Neural progenitor cell (in vitro differentiated cells): ENCODE measurements around the gene WDR64. TPM values are rescaled to one million over a fixed set of nuclear protein-coding genes. Genes with fewer than 3 reads are reported as not detected.

Experiments
- DNase-seq: peaks from one replicate; pipeline ENCODE4 v3.0.0-alpha.2; 2016; ENCODE audit warnings: low spot score
- H2AFZ ChIP-seq: fragments of 200-600 bp; sonication (generic); replicated peaks from 2 replicates; pipeline ENCODE4 v1.6.1; 2016; ENCODE audit warnings: antibody characterized with exemption
- H3F3A ChIP-seq: fragments of 200-600 bp; sonication (generic); 2 replicates; pipeline ENCODE4 v1.6.1; 2016; ENCODE audit warnings: antibody characterized with exemption, low read depth
- H3K27ac ChIP-seq: fragments of 200-600 bp; sonication (generic); 2 replicates; pipeline ENCODE4 v1.5.1; 2016; ENCODE audit warnings: mild to moderate bottlenecking
- H3K27me3 ChIP-seq: fragments of 200-600 bp; sonication (generic); 2 replicates; pipeline ENCODE4 v1.6.1; 2016; ENCODE audit warnings: mild to moderate bottlenecking, moderate library complexity
- H3K36me3 ChIP-seq: fragments of 200-600 bp; sonication (generic); 2 replicates; pipeline ENCODE4 v1.5.1; 2016
- H3K4me1 ChIP-seq: fragments of 200-600 bp; sonication (generic); 2 replicates; pipeline ENCODE4 v1.6.1; 2016; ENCODE audit warnings: mixed run types
- H3K4me2 ChIP-seq: fragments of 200-600 bp; sonication (generic); 2 replicates; pipeline ENCODE4 v1.6.1; 2016
- H3K4me3 ChIP-seq: fragments of 200-600 bp; sonication (generic); 2 replicates; pipeline ENCODE4 v1.5.1; 2016
- H3K79me2 ChIP-seq: fragments of 200-600 bp; sonication (generic); 2 replicates; pipeline ENCODE4 v1.6.1; 2016; ENCODE audit warnings: low read depth
- H3K9ac ChIP-seq: fragments of 200-600 bp; sonication (generic); 2 replicates; pipeline ENCODE4 v1.6.1; 2016
- H3K9me3 ChIP-seq: fragments of 200-600 bp; sonication (generic); 2 replicates; pipeline ENCODE4 v1.5.1; 2016; ENCODE audit warnings: low read depth
- H4K20me1 ChIP-seq: fragments of 200-600 bp; sonication (generic); 2 replicates; pipeline ENCODE4 v1.6.1; 2016; ENCODE audit warnings: low read depth
- H3K27ac Mint-ChIP-seq: 3 replicates; pipeline ENCODE4 v1.8.0; 2021; ENCODE audit warnings: mixed read lengths
- H3K27me3 Mint-ChIP-seq: 2 replicates; pipeline ENCODE4 v1.8.0; 2022; ENCODE audit warnings: low read depth, mild to moderate bottlenecking, inconsistent platforms, moderate library complexity, mixed read lengths; ENCODE audit not compliant: insufficient read depth
- H3K36me3 Mint-ChIP-seq: 3 replicates; pipeline ENCODE4 v1.8.0; 2021; ENCODE audit warnings: mixed read lengths
- H3K4me1 Mint-ChIP-seq: 3 replicates; pipeline ENCODE4 v1.8.0; 2021; ENCODE audit warnings: mixed read lengths
- H3K4me3 Mint-ChIP-seq: 3 replicates; pipeline ENCODE4 v1.8.0; 2021; ENCODE audit warnings: mild to moderate bottlenecking, moderate library complexity, mixed read lengths
- H3K9me3 Mint-ChIP-seq: 3 replicates; pipeline ENCODE4 v1.8.0; 2020; ENCODE audit warnings: mixed read lengths
- CTCF ChIP-seq: fragments of 200-600 bp; sonication (generic); IDR thresholded peaks from 2 replicates; pipeline ENCODE4 v1.5.1; 2017; ENCODE audit warnings: antibody characterized with exemption, mild to moderate bottlenecking
- EZH2 ChIP-seq: fragments of 200-600 bp; sonication (generic); IDR thresholded peaks from 2 replicates; pipeline ENCODE4 v1.6.1; 2017; ENCODE audit warnings: antibody characterized with exemption, mild to moderate bottlenecking, moderate library complexity
- EZH2phosphoT487 ChIP-seq: fragments of 200-600 bp; sonication (generic); IDR thresholded peaks from 2 replicates; pipeline ENCODE4 v1.6.1; 2017; ENCODE audit warnings: antibody characterized with exemption
- total RNA-seq: library from RNA; depleted of rRNA; stranded (reverse); fragments of >200 nt; gene quantifications from 2 replicates; pipeline ENCODE4 v1.2.3, GENCODE V29; 2015; ENCODE audit warnings: low replicate concordance

WDR64 gene
- total RNA-seq, 1 donor from 2014 or later = not detected

GRCh38 chr1:241644259-241644658, 7.8 kb upstream of the WDR64 start:
- Mint-ChIP-seq H3K4me1 (peaks cover 3% of the 10 kb centered on the region), H3K4me3 (no peak overlapping the region), H3K27me3 (peaks cover 5% of the 10 kb centered on the region), H3K36me3 (peaks cover 3% of the 10 kb centered on the region), H3K27ac (no peak overlapping the region), H3K9me3 (peaks cover 16% of the 10 kb centered on the region)
- H3K79me2 ChIP-seq = peaks cover 2% of the 10 kb centered on the region
- no peak overlapping the region for H2AFZ ChIP-seq
- no peaks in the 10 kb centered on the region for H3K9me3 ChIP-seq
- no peaks in the 10 kb centered on the region for H3K36me3 ChIP-seq
- H3F3A ChIP-seq = no peaks in the 10 kb centered on the region
- H3K9ac ChIP-seq = no peak overlapping the region
- TF ChIP-seq CTCF (no peak), EZH2 (no peak), EZH2phosphoT487 (no peak)
- H3K27ac ChIP-seq = no peak overlapping the region
- no peak overlapping the region for H3K4me3 ChIP-seq
- H3K27me3 ChIP-seq = no peaks in the 10 kb centered on the region
- no peak overlapping the region for H3K4me2 ChIP-seq
- no peaks in the 10 kb centered on the region for H3K4me1 ChIP-seq
- no peaks in the 10 kb centered on the region for H4K20me1 ChIP-seq
- DNase-seq = no peak

DNA sequence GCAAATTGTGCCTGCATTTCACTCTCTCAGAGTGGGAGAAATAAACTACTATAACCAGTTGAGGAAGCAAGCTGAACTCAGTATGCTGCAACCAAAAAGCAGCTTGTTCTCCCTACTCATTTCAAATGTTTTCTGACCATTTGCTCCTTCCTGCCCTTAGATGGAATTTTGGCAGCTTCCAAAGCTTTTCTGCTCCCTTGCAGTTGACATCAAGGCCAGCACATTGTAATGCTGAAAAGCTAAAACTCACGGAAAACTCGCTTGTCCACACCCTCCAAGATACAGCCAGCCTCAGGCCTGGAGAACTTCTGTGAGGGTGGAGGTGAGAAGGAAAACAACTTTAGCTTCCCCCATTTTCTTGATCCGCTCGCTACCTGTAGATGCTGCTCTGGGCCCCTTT, 6.9 kb upstream of the WDR64 start:
- Mint-ChIP-seq H3K36me3 (peaks cover 3% of the 10 kb centered on the region), H3K27ac (no peak overlapping the region), H3K4me3 (no peak overlapping the region), H3K27me3 (peaks cover 5% of the 10 kb centered on the region), H3K9me3 (peaks cover 18% of the 10 kb centered on the region), H3K4me1 (peaks cover 3% of the 10 kb centered on the region)
- Histone ChIP-seq H3K4me1 (no peaks in the 10 kb centered on the region), H3K4me3 (no peak overlapping the region), H3K9ac (no peak overlapping the region), H2AFZ (no peak overlapping the region), H3F3A (no peaks in the 10 kb centered on the region), H3K36me3 (no peaks in the 10 kb centered on the region), H3K4me2 (no peak overlapping the region), H3K27me3 (no peaks in the 10 kb centered on the region), H4K20me1 (no peaks in the 10 kb centered on the region), H3K9me3 (no peaks in the 10 kb centered on the region), H3K79me2 (no peaks in the 10 kb centered on the region), H3K27ac (no peak overlapping the region)
- no peak for TF ChIP-seq EZH2
- TF ChIP-seq EZH2phosphoT487 = no peak
- TF ChIP-seq CTCF = no peak
- DNase-seq = no peak

GRCh38 chr1:241646201-241646600, 5.9 kb upstream of the WDR64 start:
- no peak overlapping the region for H2AFZ ChIP-seq
- Mint-ChIP-seq H3K4me1 (no peaks in the 10 kb centered on the region), H3K27ac (no peak overlapping the region), H3K4me3 (no peak overlapping the region), H3K27me3 (peaks cover 5% of the 10 kb centered on the region), H3K9me3 (peaks cover 15% of the 10 kb centered on the region), H3K36me3 (no peaks in the 10 kb centered on the region)
- H3K27ac ChIP-seq = no peak overlapping the region
- no peaks in the 10 kb centered on the region for H3F3A ChIP-seq
- TF ChIP-seq EZH2 = no peak
- TF ChIP-seq EZH2phosphoT487 = no peak
- TF ChIP-seq CTCF = no peak
- H3K27me3 ChIP-seq = no peaks in the 10 kb centered on the region
- no peaks in the 10 kb centered on the region for H3K36me3 ChIP-seq
- DNase-seq = no peak
- H3K9ac ChIP-seq = no peak overlapping the region
- H3K4me3 ChIP-seq = no peak overlapping the region
- no peaks in the 10 kb centered on the region for H4K20me1 ChIP-seq
- no peaks in the 10 kb centered on the region for H3K9me3 ChIP-seq
- no peak overlapping the region for H3K4me2 ChIP-seq
- H3K79me2 ChIP-seq = no peaks in the 10 kb centered on the region
- H3K4me1 ChIP-seq = no peaks in the 10 kb centered on the region
